GM12891 (cell line): ENCODE measurements around the gene ZRANB2.

ENCODE experiments used
- DNase-seq: peaks from one replicate; pipeline ENCODE4 v3.0.0; 2011; ENCODE audit warnings: low spot score; ENCODE audit not compliant: insufficient read length
- FAIRE-seq: peaks from 2 replicates; lab custom pipeline; 2011; peaks lifted over from hg19 to GRCh38; lab: Jason Lieb, UNC
- PAX5 ChIP-seq: IDR thresholded peaks from 2 replicates; pipeline ENCODE4 v1.6.1; 2011; ENCODE audit warnings: low read length, moderate library complexity, mild to moderate bottlenecking; ENCODE audit not compliant: insufficient read depth, severe bottlenecking
- POLR2A ChIP-seq: IDR thresholded peaks from 2 replicates; pipeline ENCODE4 v1.6.1; 2011; ENCODE audit warnings: low read depth, low read length, control low read depth
- POLR2AphosphoS5 ChIP-seq: IDR thresholded peaks from 2 replicates; pipeline ENCODE4 v1.6.1; 2011; ENCODE audit warnings: low read depth, low read length, control low read depth
- POU2F2 ChIP-seq: IDR thresholded peaks from 2 replicates; pipeline ENCODE4 v1.6.1; 2011; ENCODE audit warnings: low read depth, mild to moderate bottlenecking, control low read depth, low read length, moderate library complexity
- SPI1 ChIP-seq: IDR thresholded peaks from 2 replicates; pipeline ENCODE4 v1.6.1; 2011; ENCODE audit warnings: low read depth, low read length, control low read depth
- TAF1 ChIP-seq: IDR thresholded peaks from 2 replicates; pipeline ENCODE4 v1.6.1; 2011; ENCODE audit warnings: low read depth, low read length, control low read depth

ZRANB2 gene

DNA sequence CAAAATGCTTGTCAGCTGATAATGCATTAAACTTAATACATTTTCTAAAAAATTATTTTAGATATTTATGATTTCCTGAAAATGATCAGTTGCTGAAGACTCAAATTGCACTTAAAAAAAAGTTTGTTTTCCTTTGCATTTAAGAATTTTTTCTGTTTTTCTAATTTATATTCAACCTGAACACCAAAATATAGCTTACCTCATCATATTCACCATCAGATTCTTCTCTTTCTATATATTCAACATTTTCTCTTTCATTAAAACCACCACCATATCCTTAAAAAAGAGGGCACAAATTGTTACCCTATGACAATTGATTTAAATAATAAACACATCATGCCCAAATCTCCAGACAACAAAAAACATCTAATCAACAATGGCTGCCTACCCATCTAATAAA lies 8.6 kb downstream of the ZRANB2 start:
- DNase-seq (no peak), FAIRE-seq (no peak)
- TF ChIP-seq TAF1 (no peak), PAX5 (no peak), POLR2AphosphoS5 (no peak), POU2F2 (no peak), SPI1 (no peak), POLR2A (no peak)

- FAIRE-seq (peak; percentile 16), DNase-seq (no peak)
- TF ChIP-seq SPI1 (no peak), POLR2A (no peak), TAF1 (no peak), POU2F2 (no peak), PAX5 (no peak), POLR2AphosphoS5 (no peak)
Observed at GRCh38 chr1:71071720-71072119, 9.1 kb downstream of the ZRANB2 start.

GRCh38 chr1:71068325-71069240 lies 12.3 kb downstream of the ZRANB2 start:
- FAIRE-seq (peak; percentile 28), DNase-seq (no peak)
- TF ChIP-seq POLR2AphosphoS5 (no peak), SPI1 (no peak), POU2F2 (no peak), PAX5 (no peak), POLR2A (no peak)

DNA sequence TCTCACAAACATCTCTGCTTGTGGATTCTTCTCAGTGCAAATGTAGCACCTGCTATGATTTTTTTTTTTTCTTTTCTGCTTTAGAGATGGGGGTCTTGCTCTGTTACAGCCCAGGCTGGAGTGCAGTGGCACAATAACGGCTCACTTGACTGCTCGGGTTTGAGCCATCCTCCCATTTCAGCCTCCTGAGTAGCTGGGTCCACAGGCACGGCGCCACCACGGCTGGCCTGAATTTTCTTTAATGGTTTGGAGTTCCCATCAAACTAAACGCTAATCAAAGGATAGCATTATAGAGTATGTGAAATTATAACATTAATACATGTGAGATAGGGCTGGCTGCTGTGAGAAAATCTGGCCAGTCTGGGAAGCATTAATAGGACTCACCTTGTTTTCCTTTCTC lies 26.0 kb downstream of the ZRANB2 start:
- no peak for FAIRE-seq
- no peak for DNase-seq
- TF ChIP-seq SPI1 = no peak
- no peak; the same call in 1 of the 2 replicates for TF ChIP-seq POLR2A
- TF ChIP-seq TAF1 = no peak
- no peak for TF ChIP-seq POLR2AphosphoS5
- TF ChIP-seq PAX5 = no peak
- no peak for TF ChIP-seq POU2F2

DNA sequence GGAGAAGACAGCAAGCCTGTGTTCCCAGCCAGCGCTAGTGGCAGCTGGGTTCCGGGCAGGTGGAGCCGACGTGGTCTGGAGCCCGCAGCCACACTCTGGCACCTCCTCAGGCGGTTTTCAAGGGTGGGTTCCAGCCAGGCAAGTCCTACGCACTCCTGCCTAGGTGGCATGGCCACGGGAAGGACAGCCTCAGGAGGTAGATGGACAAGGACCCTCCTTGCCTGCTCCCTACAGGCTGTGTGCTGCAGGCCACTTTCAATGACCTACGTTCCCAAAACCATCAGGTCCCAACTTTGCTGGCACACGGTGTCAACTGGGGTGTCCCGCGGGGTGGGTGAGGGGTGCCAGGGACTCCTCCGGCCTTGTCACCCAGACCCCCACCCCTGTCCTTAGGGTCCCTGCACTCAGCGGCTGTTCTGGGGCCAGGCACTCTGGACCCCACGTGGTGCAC lies 26.5 kb downstream of the ZRANB2 start:
- DNase-seq (no peak), FAIRE-seq (no peak)
- peak; percentile 74 for TF ChIP-seq POLR2AphosphoS5
- TF ChIP-seq SPI1 = no peak
- TF ChIP-seq POLR2A = peak; percentile 39
- no peak for TF ChIP-seq TAF1
- TF ChIP-seq PAX5 = no peak
- TF ChIP-seq POU2F2 = 0 out of 2 replicates have a peak, but pooled peaks have one; percentile 64

DNA sequence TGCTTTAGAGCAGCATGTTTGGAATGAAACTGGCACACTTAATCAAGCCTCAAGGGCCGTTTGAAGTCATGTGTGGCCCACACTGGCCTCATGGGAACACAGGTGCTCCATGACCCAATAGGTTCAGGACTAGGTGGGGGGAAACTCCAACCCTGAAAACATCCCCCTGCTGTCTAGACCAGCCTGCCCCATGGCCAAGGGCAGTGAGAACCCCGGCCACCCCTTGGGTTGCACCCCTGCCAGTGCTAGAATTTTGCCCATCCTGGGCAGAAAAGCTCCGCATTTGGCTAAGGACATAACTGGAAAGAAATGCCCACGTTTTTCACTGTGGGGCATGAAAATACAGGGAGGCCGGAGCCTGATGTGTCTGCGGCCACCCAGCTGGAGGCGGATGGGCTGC lies 27.1 kb downstream of the ZRANB2 start:
- FAIRE-seq (no peak), DNase-seq (no peak)
- TF ChIP-seq SPI1 (no peak), PAX5 (no peak), POLR2A (no peak; the same call in none of the 2 replicates), POLR2AphosphoS5 (no peak), TAF1 (no peak), POU2F2 (no peak)

DNA sequence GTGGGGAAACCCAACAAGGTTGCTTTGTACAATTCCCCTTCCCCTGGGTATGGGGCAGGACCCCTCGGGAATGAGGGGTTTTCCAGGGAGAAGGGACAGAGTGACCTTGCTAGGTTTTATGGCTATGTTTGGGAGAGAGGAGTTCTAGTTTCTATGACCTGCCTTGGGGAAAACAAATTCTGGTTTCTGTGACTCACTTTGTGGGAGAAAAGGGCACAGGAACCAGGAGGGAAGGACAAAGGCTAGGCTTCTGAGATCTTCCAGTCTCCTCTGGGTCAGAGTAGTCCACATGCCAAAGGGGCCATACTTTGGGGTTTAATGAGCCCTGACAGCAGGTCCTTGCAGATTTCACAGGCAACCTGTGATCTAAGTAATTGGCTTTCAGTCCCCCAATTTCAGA lies 27.7 kb downstream of the ZRANB2 start:
- no peak for TF ChIP-seq TAF1
- no peak for TF ChIP-seq POLR2A
- TF ChIP-seq PAX5 = no peak
- TF ChIP-seq POLR2AphosphoS5 = no peak
- TF ChIP-seq SPI1 = no peak
- TF ChIP-seq POU2F2 = no peak
- no peak for FAIRE-seq

GRCh38 chr1:71049951-71050598 lies 30.8 kb downstream of the ZRANB2 start:
- FAIRE-seq (peak; percentile 87), DNase-seq (peak; percentile 23)
- TF ChIP-seq POLR2A (no peak), POU2F2 (no peak), PAX5 (no peak), TAF1 (no peak), POLR2AphosphoS5 (no peak), SPI1 (no peak)

More for the DNA sequence above, 27.7 kb downstream of the ZRANB2 start:
- no peak for DNase-seq
